HEK293 (cell line): Measurements from ENCODE around the gene DES.

Source experiments
- CTCF ChIA-PET: fragments of 350-600 bp; formaldehyde crosslinking; extraction: SDS; loops from one replicate; lab custom pipeline; 2021; ENCODE audit warnings: antibody characterized with exemption; lab: Yijun Ruan, JAX
- POLR2A ChIA-PET: fragments of 300-600 bp; formaldehyde crosslinking; extraction: SDS; loops from one replicate; lab custom pipeline; 2020; ENCODE audit warnings: antibody characterized with exemption, inconsistent platforms; lab: Yijun Ruan, JAX
- H3K27ac ChIP-seq: fragments of 200-500 bp; sonication (Bioruptor generic); 2 replicates; pipeline ENCODE4 v1.5.1; 2014; ENCODE audit warnings: low read depth, low read length, control low read depth, inconsistent platforms; ENCODE audit errors: extremely low read depth
- H3K36me3 ChIP-seq, 2 experiments: fragments of 200-500 bp in 1 of 2; sonication (Bioruptor generic) in 1 of 2; 1 replicate in 1 of 2; 2 replicates in 1 of 2; pipeline ENCODE4 v1.5.1; 2014 to 2017; ENCODE audit warnings: inconsistent platforms in 2 of 2, low read length in 2 of 2; ENCODE audit not compliant: control insufficient read depth in 2 of 2, insufficient read depth in 1 of 2
- H3K4me1 ChIP-seq: fragments of 200-500 bp; sonication (Bioruptor generic); 2 replicates; pipeline ENCODE4 v1.5.1; 2014; ENCODE audit warnings: mild to moderate bottlenecking, low read length, inconsistent platforms; ENCODE audit not compliant: control insufficient read depth, insufficient read depth
- H3K4me3 ChIP-seq: 2 replicates; pipeline ENCODE4 v1.5.1; 2011; ENCODE audit warnings: low read depth, mild to moderate bottlenecking, control low read depth, low read length, moderate library complexity
- H3K9me3 ChIP-seq: fragments of 200-500 bp; sonication (Bioruptor generic); 2 replicates; pipeline ENCODE4 v1.5.1; 2014; ENCODE audit warnings: low read depth, low read length, inconsistent platforms; ENCODE audit not compliant: control insufficient read depth, insufficient read depth
- AEBP2 ChIP-seq: fragments of 450-650 bp; formaldehyde crosslinking; IDR thresholded peaks from 2 replicates; pipeline ENCODE4 v1.5.1; 2016; ENCODE audit warnings: missing biosample characterization, missing genetic modification characterization, borderline replicate concordance
- BCL11A ChIP-seq: fragments of 450-650 bp; formaldehyde crosslinking; IDR thresholded peaks from 2 replicates; pipeline ENCODE4 v1.5.1; 2016; ENCODE audit warnings: low read depth, missing biosample characterization, missing genetic modification characterization
- KLF1 ChIP-seq: fragments of 450-650 bp; formaldehyde crosslinking; IDR thresholded peaks from 2 replicates; pipeline ENCODE4 v1.5.1; 2016; ENCODE audit warnings: missing biosample characterization, missing genetic modification characterization
- KLF8 ChIP-seq: fragments of 450-650 bp; formaldehyde crosslinking; IDR thresholded peaks from 2 replicates; pipeline ENCODE4 v1.5.1; 2016; ENCODE audit warnings: missing biosample characterization, missing genetic modification characterization
- KLF9 ChIP-seq: fragments of 450-650 bp; formaldehyde crosslinking; IDR thresholded peaks from 2 replicates; pipeline ENCODE4 v1.5.1; 2016; ENCODE audit warnings: missing biosample characterization, missing genetic modification characterization, low read depth
- SCRT2 ChIP-seq: fragments of 450-650 bp; formaldehyde crosslinking; IDR thresholded peaks from 2 replicates; pipeline ENCODE4 v1.5.1; 2016; ENCODE audit warnings: missing biosample characterization, missing genetic modification characterization
- SETDB1 ChIP-seq: IDR thresholded peaks from one replicate; pipeline ENCODE4 v1.6.1; 2017; ENCODE audit warnings: mild to moderate bottlenecking, low read length, moderate library complexity, mixed read lengths; ENCODE audit not compliant: insufficient read length
- TCF7L2 ChIP-seq: IDR thresholded peaks from 2 replicates; pipeline ENCODE4 v1.6.1; 2011; ENCODE audit warnings: low read depth, mild to moderate bottlenecking, inconsistent platforms, low read length, moderate library complexity, borderline replicate concordance
- WT1 ChIP-seq: fragments of 450-650 bp; formaldehyde crosslinking; IDR thresholded peaks from 2 replicates; pipeline ENCODE4 v1.5.1; 2016; ENCODE audit warnings: missing biosample characterization, missing genetic modification characterization
- ZBTB10 ChIP-seq: fragments of 450-650 bp; formaldehyde crosslinking; IDR thresholded peaks from 2 replicates; pipeline ENCODE4 v1.5.1; 2016; ENCODE audit warnings: missing biosample characterization, missing genetic modification characterization
- ZBTB20 ChIP-seq: fragments of 450-650 bp; formaldehyde crosslinking; IDR thresholded peaks from 2 replicates; pipeline ENCODE4 v1.5.1; 2016; ENCODE audit warnings: missing biosample characterization, missing genetic modification characterization
- ZFP37 ChIP-seq: fragments of 450-650 bp; formaldehyde crosslinking; IDR thresholded peaks from 2 replicates; pipeline ENCODE4 v1.5.1; 2016; ENCODE audit warnings: missing biosample characterization, missing genetic modification characterization
- ZNF10 ChIP-seq: fragments of 450-650 bp; formaldehyde crosslinking; IDR thresholded peaks from 2 replicates; pipeline ENCODE4 v1.5.1; 2017; ENCODE audit warnings: missing biosample characterization, missing genetic modification characterization
- ZNF239 ChIP-seq: fragments of 450-650 bp; formaldehyde crosslinking; IDR thresholded peaks from 2 replicates; pipeline ENCODE4 v1.5.1; 2016; ENCODE audit warnings: missing biosample characterization, missing genetic modification characterization
- ZNF37A ChIP-seq: fragments of 450-650 bp; IDR thresholded peaks from 2 replicates; pipeline ENCODE4 v1.5.1; 2018; ENCODE audit warnings: missing biosample characterization, missing genetic modification characterization
- ZNF555 ChIP-seq: fragments of 450-650 bp; formaldehyde crosslinking; conservative IDR thresholded peaks from 2 replicates; pipeline ENCODE4 v1.5.1; 2017; ENCODE audit warnings: missing biosample characterization, mild to moderate bottlenecking, missing genetic modification characterization, inconsistent platforms
- ZNF623 ChIP-seq: fragments of 450-650 bp; formaldehyde crosslinking; IDR thresholded peaks from 2 replicates; pipeline ENCODE4 v1.5.1; 2016; ENCODE audit warnings: missing biosample characterization, missing genetic modification characterization
- ZNF664 ChIP-seq: fragments of 450-650 bp; formaldehyde crosslinking; IDR thresholded peaks from 2 replicates; pipeline ENCODE4 v1.5.1; 2016; ENCODE audit warnings: missing biosample characterization, missing genetic modification characterization

Gene DES

GRCh38 chr2:219419012-219419324 lies 791 bp downstream of the DES start:
- CTCF ChIA-PET = interaction anchor here (1.3 kb wide), 1 partner anchor 16 kb away, joined by 7 read pairs; no protein-coding TSS in a partner anchor
- H3K27ac ChIP-seq = no peak overlapping the region

GRCh38 chr2:219419331-219420197 lies 1.4 kb downstream of the DES start:
- TF ChIP-seq WT1 (tag by site-specific recombination) = no peak
- no peak for TF ChIP-seq ZNF37A (tag by site-specific recombination)
- TF ChIP-seq ZNF239 (tag by site-specific recombination) = no peak
- TF ChIP-seq ZNF664 = peak; percentile 82
- no peak for TF ChIP-seq BCL11A (tag by site-specific recombination)
- TF ChIP-seq KLF1 = peak; percentile 31; the same call in 1 of the 2 replicates
- no peak for TF ChIP-seq SETDB1
- no peaks in the 10 kb centered on the region for H3K4me1 ChIP-seq
- CTCF ChIA-PET = interaction anchor here (1.3 kb wide), 1 partner anchor 17 kb away, joined by 7 read pairs; no protein-coding TSS in a partner anchor
- no peak overlapping the region for H3K4me3 ChIP-seq
- no peaks in the 10 kb centered on the region for H3K36me3 ChIP-seq
- POLR2A ChIA-PET = no interaction called here
- H3K27ac ChIP-seq = no peak overlapping the region
- no peaks in the 10 kb centered on the region for H3K9me3 ChIP-seq

More at GRCh38 chr2:219419012-219419324, 791 bp downstream of the DES start:
- TF ChIP-seq KLF8 (tag by site-specific recombination) (no peak), KLF9 (tag by site-specific recombination) (no peak), ZNF623 (tag by site-specific recombination) (no peak), TCF7L2 (no peak), ZFP37 (no peak)
- H3K9me3 ChIP-seq = no peaks in the 10 kb centered on the region
- H3K4me3 ChIP-seq = no peak overlapping the region
- POLR2A ChIA-PET = no interaction called here
- no peaks in the 10 kb centered on the region for H3K4me1 ChIP-seq
- no peaks in the 10 kb centered on the region for H3K36me3 ChIP-seq

- H3K27ac ChIP-seq = no peak overlapping the region
- no peak overlapping the region for H3K4me3 ChIP-seq
- TF ChIP-seq SCRT2 (tag by site-specific recombination) (no peak), ZNF10 (tag by site-specific recombination) (no peak), ZNF555 (tag by site-specific recombination) (no peak), AEBP2 (tag by site-specific recombination) (no peak), ZBTB10 (tag by site-specific recombination) (no peak), ZBTB20 (no peak)
- TF ChIP-seq, all 188 proteins: peak for 0
- Histone ChIP-seq H3K4me1 (no peaks in the 10 kb centered on the region), H3K36me3 (no peaks in the 10 kb centered on the region), H3K9me3 (no peaks in the 10 kb centered on the region)
- CTCF ChIA-PET = no interaction called here
- POLR2A ChIA-PET = no interaction called here
Measured at GRCh38 chr2:219420687-219421086, 2.5 kb downstream of the DES start.
